ENCODE data around the gene MTUS2. TPM values are rescaled to one million over a fixed set of nuclear protein-coding genes. Genes with fewer than 3 reads are reported as not detected.

Gene MTUS2
- total RNA-seq, 1 donor from 2014 or later = 11.2 TPM

- no peak for DNase-seq
Measured at GRCh38 chr13:29550430-29550988, 730.4 kb downstream of the MTUS2 start.

- DNase-seq = no peak
Measured at GRCh38 chr13:29551214-29551613, 731.1 kb downstream of the MTUS2 start.

Small RNAs within 50 kb of the gene (small RNA-seq; reads per million reads assigned to genes)
- not detected for gene AL359741.1 (ENCODE audit: low replicate concordance)

Other genes starting within 250 kb of the MTUS2 start
- gene POMP, start 161.2 kb upstream of the MTUS2 start, total RNA-seq = 63.9 TPM
- gene SLC46A3, start 101.4 kb upstream of the MTUS2 start, total RNA-seq = 2.2 TPM

Measured in tongue (tissue), 3 donors.